ENCODE data around the gene TRIM44. TPM values are rescaled to one million over a fixed set of nuclear protein-coding genes. Genes with fewer than 3 reads are reported as not detected.

TRIM44 gene
- 10 to 100 TPM; 45.8 to 53.1 TPM for total RNA-seq

GRCh38 chr11:35662649-35663407, at the start of gene TRIM44:
TSS of gene TRIM44 (plus strand) at chr11:35662775. CDS start at chr11:35663112, 337 bp downstream.
- Mint-ChIP-seq H3K36me3 (ENCODE audit: insufficient read depth in 2 of 2) (peaks cover 24 to 28% of the 10 kb centered on the region in 2 donors), H3K9me3 (peaks cover 14 to 15% of the 10 kb centered on the region in 2 donors), H3K4me1 (ENCODE audit: low read depth) (peaks cover 46% of the 10 kb centered on the region), H3K27ac (peak within 1 kb of the TSS; percentile 93), H3K27me3 (ENCODE audit: low read depth) (no peaks in the 10 kb centered on the region), H3K4me3 (peak within 1 kb of the TSS; percentile 91 to 96)
- ATAC-seq (replicated peaks in 1 of 2) (peak; percentile 89 to 91), DNase-seq (peak; percentile 89)

DNA sequence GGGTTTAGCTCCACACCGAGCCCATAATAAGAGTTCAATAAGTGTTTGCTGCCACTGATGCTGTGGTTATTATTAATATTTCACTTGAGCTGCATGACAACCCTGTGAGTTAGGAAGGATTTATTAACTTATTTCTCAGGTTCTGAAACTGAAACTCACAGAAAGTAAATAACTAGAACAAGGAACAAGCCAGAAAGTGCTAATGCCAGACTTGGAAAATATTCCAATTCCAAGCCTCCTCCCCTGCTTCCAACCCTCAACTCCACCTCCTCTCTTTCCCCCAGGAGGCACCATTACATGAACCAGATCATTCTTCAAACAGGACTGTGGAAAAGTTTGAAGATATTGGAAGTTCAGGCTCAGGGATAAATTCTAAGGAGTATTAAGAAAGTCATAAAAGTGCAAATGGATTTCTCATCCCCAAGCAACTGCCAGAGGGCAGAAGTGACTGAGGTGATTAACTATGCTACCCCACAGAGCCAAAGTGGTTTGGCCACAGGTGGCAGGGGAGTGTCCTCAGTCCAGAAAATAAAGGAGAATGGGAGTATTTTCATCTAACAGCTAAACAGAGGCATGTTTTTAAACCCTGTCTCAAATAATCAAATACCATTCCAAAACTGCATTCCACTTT, 47.5 kb upstream of the TRIM44 start:
- H3K4me1 Mint-ChIP-seq (ENCODE audit: low read depth), result peaks cover 4% of the 10 kb centered on the region
- peaks cover 0 to 2% of the 10 kb centered on the region in 2 donors for H3K36me3 Mint-ChIP-seq (ENCODE audit: insufficient read depth in 2 of 2)
- H3K27me3 Mint-ChIP-seq (ENCODE audit: low read depth), result peaks cover 49% of the 10 kb centered on the region
- no peak overlapping the region for H3K27ac Mint-ChIP-seq
- H3K4me3 Mint-ChIP-seq, result no peak overlapping the region
- DNase-seq, result no peak
- H3K9me3 Mint-ChIP-seq, result no peaks in the 10 kb centered on the region
- ATAC-seq (replicated peaks in 1 of 2), result no peak

DNA sequence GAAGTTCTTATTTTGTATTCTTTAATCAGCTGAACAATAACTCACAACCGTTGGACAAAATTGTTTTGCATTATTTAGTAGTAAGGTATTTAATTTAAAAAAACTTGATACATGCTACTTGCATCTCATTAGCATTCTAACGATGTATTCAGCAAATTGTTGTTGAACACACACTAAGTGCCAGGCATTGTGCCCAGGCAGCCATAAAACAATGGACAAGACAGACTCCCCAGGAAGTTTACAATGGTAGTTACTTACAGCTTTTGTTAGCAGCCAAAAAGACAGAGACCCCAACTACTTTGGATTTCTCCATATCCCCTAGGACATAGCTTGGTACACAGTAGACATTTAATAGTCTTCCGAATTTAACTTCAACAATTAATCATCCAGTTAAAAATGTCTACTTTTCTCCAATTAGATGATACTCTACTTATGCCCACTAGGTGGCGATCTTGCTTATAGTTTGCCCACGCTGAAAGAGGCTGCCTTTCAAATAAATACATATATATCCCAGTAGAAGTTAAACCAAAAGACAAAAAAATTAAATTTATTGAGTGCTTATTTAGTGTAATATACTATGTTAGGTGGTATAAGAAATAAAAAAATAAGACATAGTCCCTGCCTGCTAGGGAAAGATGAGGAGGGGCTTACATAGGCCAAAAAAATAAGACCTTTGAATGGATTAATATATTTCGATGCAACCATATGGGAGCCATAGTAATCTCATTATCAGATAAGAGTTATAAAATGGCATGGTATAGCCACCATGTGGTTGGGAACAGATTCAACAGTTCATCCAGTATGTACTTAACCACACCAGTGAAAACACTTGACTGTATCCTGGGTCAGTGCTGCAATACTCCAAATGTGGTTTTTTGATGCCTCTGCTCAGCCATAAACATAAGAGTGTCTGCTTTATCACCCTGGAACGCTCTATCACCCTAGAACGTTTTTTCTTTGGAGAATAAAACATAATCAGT, 46.4 kb upstream of the TRIM44 start:
- Mint-ChIP-seq H3K4me3 (no peak overlapping the region), H3K9me3 (no peaks in the 10 kb centered on the region), H3K27me3 (ENCODE audit: low read depth) (peaks cover 49% of the 10 kb centered on the region), H3K4me1 (ENCODE audit: low read depth) (peaks cover 4% of the 10 kb centered on the region), H3K27ac (no peak overlapping the region), H3K36me3 (ENCODE audit: insufficient read depth in 2 of 2) (peaks cover 0 to 2% of the 10 kb centered on the region in 2 donors)
- DNase-seq, result peak; percentile 10 to 24
- ATAC-seq (replicated peaks in 1 of 2), result peak; percentile 9 to 32

GRCh38 chr11:35617316-35617686, 45.3 kb upstream of the TRIM44 start:
- H3K36me3 Mint-ChIP-seq (ENCODE audit: insufficient read depth in 2 of 2), result peaks cover 0 to 2% of the 10 kb centered on the region in 2 donors
- H3K27ac Mint-ChIP-seq, result no peak overlapping the region
- peak overlapping the region; percentile 79 to 86 for H3K4me3 Mint-ChIP-seq
- DNase-seq (no peak), ATAC-seq (replicated peaks in 1 of 2) (no peak)
- H3K4me1 Mint-ChIP-seq (ENCODE audit: low read depth), result peaks cover 4% of the 10 kb centered on the region
- no peaks in the 10 kb centered on the region for H3K9me3 Mint-ChIP-seq
- peaks cover 55% of the 10 kb centered on the region for H3K27me3 Mint-ChIP-seq (ENCODE audit: low read depth)

DNA sequence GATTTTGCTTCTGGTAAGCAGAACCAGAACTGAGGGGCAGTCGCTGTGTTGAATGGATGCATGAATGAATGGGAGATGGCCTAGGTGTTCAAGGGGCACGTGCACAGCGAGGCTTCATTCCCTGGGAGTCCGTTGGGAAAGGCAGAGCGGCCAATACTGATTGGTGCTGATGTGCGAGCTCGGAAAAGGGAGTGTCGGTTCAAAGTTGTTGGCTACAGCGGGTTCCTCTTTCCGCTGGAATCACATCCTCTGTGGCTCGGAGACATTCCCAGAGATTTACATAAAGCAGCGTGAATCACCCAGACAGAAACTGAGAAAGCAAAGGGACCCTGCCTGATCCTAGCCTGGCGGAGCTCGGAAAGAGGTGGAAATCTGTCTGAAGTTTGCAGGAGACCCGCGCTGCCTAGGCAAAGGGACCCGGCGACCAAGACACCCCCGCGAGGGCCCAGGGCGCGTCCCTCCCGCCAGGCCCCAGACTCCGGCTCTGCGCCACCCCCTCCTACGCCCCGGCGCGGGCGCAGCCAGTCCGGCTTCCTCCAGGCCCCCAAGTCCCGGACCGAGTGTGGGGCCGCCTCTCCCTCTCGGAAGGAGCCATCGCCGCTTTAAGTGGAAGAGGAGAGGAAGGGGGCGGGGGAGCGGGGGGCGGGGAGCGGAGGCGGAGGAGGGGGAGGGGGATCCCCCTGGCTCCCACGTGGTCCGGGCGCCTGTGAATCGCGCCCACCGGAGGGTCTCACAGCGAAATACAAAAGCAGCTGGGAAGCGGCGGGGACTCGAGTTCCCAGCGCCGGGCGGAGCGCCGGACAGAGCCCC, 44.7 kb upstream of the TRIM44 start, which contains the start of gene FJX1:
Gene FJX1 (plus strand): TSS at position 774 of the 810 bp plus-strand sequence. CDS start 177 bp downstream, outside the sequence.
- Mint-ChIP-seq H3K4me1 (ENCODE audit: low read depth) (peaks cover 4% of the 10 kb centered on the region), H3K27ac (no peak within 1 kb of the TSS), H3K36me3 (ENCODE audit: insufficient read depth in 2 of 2) (peaks cover 0 to 2% of the 10 kb centered on the region in 2 donors), H3K9me3 (no peaks in the 10 kb centered on the region), H3K4me3 (peak within 1 kb of the TSS; percentile 79 to 86), H3K27me3 (ENCODE audit: low read depth) (peaks cover 58% of the 10 kb centered on the region)
- peak; percentile 25 to 31 for ATAC-seq (replicated peaks in 1 of 2)
- DNase-seq, result peak; percentile 22 to 23

DNA sequence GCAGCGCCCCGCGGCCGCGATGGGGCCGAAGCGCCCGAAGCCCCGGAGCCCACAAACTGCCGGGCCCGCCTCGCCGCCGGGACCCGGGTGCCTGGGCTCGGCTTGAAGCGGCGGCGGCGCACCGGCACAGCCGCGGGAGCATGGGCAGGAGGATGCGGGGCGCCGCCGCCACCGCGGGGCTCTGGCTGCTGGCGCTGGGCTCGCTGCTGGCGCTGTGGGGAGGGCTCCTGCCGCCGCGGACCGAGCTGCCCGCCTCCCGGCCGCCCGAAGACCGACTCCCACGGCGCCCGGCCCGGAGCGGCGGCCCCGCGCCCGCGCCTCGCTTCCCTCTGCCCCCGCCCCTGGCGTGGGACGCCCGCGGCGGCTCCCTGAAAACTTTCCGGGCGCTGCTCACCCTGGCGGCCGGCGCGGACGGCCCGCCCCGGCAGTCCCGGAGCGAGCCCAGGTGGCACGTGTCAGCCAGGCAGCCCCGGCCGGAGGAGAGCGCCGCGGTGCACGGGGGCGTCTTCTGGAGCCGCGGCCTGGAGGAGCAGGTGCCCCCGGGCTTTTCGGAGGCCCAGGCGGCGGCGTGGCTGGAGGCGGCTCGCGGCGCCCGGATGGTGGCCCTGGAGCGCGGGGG, 44.0 kb upstream of the TRIM44 start:
- DNase-seq (peak; percentile 26 to 36), ATAC-seq (replicated peaks in 1 of 2) (peak; percentile 53 to 62)
- H3K27me3 Mint-ChIP-seq (ENCODE audit: low read depth), result peaks cover 60% of the 10 kb centered on the region
- H3K9me3 Mint-ChIP-seq, result no peaks in the 10 kb centered on the region
- H3K4me1 Mint-ChIP-seq (ENCODE audit: low read depth), result peaks cover 4% of the 10 kb centered on the region
- H3K36me3 Mint-ChIP-seq (ENCODE audit: insufficient read depth in 2 of 2), result peaks cover 0 to 2% of the 10 kb centered on the region in 2 donors
- H3K4me3 Mint-ChIP-seq, result peak overlapping the region in 1 of 2 donors; percentile 72
- no peak overlapping the region for H3K27ac Mint-ChIP-seq

DNA sequence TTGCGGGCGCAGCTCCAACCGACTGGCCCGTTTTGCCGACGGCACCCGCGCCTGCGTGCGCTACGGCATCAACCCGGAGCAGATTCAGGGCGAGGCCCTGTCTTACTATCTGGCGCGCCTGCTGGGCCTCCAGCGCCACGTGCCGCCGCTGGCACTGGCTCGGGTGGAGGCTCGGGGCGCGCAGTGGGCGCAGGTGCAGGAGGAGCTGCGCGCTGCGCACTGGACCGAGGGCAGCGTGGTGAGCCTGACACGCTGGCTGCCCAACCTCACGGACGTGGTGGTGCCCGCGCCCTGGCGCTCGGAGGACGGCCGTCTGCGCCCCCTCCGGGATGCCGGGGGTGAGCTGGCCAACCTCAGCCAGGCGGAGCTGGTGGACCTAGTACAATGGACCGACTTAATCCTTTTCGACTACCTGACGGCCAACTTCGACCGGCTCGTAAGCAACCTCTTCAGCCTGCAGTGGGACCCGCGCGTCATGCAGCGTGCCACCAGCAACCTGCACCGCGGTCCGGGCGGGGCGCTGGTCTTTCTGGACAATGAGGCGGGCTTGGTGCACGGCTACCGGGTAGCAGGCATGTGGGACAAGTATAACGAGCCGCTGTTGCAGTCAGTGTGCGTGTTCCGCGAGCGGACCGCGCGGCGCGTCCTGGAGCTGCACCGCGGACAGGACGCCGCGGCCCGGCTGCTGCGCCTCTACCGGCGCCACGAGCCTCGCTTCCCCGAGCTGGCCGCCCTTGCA, 43.3 kb upstream of the TRIM44 start:
- ATAC-seq (replicated peaks in 1 of 2), result peak; percentile 59 to 61
- Mint-ChIP-seq H3K27ac (no peak overlapping the region), H3K27me3 (ENCODE audit: low read depth) (peaks cover 66% of the 10 kb centered on the region), H3K36me3 (ENCODE audit: insufficient read depth in 2 of 2) (peaks cover 0 to 2% of the 10 kb centered on the region in 2 donors), H3K4me1 (ENCODE audit: low read depth) (peaks cover 4% of the 10 kb centered on the region), H3K4me3 (peak overlapping the region; percentile 72 to 77), H3K9me3 (no peaks in the 10 kb centered on the region)
- peak; percentile 15 to 19 for DNase-seq

DNA sequence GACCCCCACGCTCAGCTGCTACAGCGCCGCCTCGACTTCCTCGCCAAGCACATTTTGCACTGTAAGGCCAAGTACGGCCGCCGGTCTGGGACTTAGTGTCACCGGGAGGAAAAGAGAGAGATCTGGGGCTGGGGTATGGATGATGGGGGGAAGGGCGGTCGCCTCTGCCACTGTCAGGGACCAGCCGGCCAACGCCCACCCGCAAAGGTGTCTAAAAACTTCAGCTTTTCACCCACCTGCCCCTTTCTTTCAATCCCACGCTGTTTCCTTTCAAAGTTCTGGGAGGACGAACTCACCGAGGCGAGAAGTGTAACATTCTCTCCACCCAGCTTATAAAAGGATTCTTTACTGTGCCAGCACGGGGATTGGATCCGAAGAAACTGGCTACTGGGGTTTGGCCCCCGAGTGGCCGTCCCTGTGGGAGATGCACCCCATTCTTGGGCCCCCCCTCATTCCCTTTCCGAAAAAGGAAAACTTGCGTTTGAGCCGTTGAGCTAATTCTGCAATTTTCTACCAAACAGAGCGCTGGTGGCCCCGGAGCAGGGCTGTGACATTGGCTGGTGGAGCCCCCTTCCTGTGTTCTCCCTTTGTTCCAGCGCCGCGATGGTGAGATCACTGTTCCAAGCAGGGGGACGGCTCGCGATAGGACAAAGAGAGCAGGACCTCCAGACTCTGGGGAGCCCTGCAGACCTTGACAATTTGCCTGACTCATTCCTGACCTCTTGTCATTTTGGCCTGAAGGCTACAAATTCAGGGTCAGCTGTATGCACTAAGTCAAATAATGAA, 42.5 kb upstream of the TRIM44 start:
- Mint-ChIP-seq H3K36me3 (ENCODE audit: insufficient read depth in 2 of 2) (peaks cover 0 to 2% of the 10 kb centered on the region in 2 donors), H3K27ac (no peak overlapping the region), H3K27me3 (ENCODE audit: low read depth) (peaks cover 66% of the 10 kb centered on the region), H3K4me1 (ENCODE audit: low read depth) (peaks cover 4% of the 10 kb centered on the region), H3K9me3 (no peaks in the 10 kb centered on the region), H3K4me3 (peak overlapping the region; percentile 72 to 77)
- ATAC-seq (replicated peaks in 1 of 2) (no peak), DNase-seq (peak in 1 of 2 donors; percentile 3)

DNA sequence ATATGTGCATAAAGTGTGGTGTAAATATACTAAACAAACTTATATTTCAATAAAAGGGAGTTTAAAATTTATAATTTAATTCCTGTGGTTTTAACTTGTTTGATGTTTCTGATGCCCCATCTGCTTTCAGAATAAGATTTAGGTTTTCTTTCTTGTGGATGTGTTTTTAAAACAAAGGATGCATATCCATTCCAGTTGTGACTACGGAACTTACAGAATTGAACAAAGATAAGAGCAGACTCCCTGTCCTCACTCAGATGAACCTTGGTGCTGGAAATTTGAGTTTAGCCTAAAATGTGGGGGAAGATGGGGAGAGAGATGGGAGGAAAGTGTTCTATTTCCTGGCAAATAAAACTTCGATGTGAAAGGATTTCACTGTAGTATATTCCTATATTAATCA, 41.8 kb upstream of the TRIM44 start:
- Mint-ChIP-seq H3K4me1 (ENCODE audit: low read depth) (peaks cover 4% of the 10 kb centered on the region), H3K9me3 (no peaks in the 10 kb centered on the region), H3K36me3 (ENCODE audit: insufficient read depth in 2 of 2) (peaks cover 0 to 2% of the 10 kb centered on the region in 2 donors), H3K4me3 (no peak overlapping the region), H3K27me3 (ENCODE audit: low read depth) (peaks cover 60% of the 10 kb centered on the region), H3K27ac (no peak overlapping the region)
- ATAC-seq (replicated peaks in 1 of 2) (no peak), DNase-seq (no peak)

- peaks cover 0 to 2% of the 10 kb centered on the region in 2 donors for H3K36me3 Mint-ChIP-seq (ENCODE audit: insufficient read depth in 2 of 2)
- no peak overlapping the region for H3K4me3 Mint-ChIP-seq
- DNase-seq (no peak), ATAC-seq (replicated peaks in 1 of 2) (no peak)
- H3K4me1 Mint-ChIP-seq (ENCODE audit: low read depth), result peaks cover 4% of the 10 kb centered on the region
- peaks cover 53% of the 10 kb centered on the region for H3K27me3 Mint-ChIP-seq (ENCODE audit: low read depth)
- no peak overlapping the region for H3K27ac Mint-ChIP-seq
- H3K9me3 Mint-ChIP-seq, result no peaks in the 10 kb centered on the region
These were observed 41.0 kb upstream of the TRIM44 start for GRCh38 chr11:35621620-35622019.

DNA sequence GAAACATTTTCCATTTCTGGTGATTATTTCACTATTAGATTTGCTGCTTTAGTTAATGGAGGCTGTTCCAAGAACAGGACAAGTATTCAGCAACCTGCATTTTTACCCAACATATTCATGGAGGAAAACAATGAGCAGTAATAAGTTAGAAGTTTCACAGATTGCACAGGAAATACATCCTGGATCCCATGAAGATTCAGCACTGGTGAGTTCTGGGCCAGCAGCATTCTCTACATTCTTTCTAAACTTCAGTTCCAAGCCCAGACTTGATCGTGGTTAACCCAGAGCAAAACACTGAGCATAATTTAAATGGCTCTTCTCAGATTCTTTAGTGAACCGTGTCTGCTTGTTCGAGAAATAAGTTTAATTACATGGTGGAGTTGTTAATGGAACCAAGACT, 40.5 kb upstream of the TRIM44 start:
- Mint-ChIP-seq H3K36me3 (ENCODE audit: insufficient read depth in 2 of 2) (peaks cover 0 to 2% of the 10 kb centered on the region in 2 donors), H3K27me3 (ENCODE audit: low read depth) (peaks cover 48% of the 10 kb centered on the region), H3K27ac (no peak overlapping the region), H3K4me3 (no peak overlapping the region), H3K4me1 (ENCODE audit: low read depth) (peaks cover 4% of the 10 kb centered on the region), H3K9me3 (no peaks in the 10 kb centered on the region)
- DNase-seq, result no peak
- ATAC-seq (replicated peaks in 1 of 2), result no peak

Data from activated T-cell treated with anti-CD3 and anti-CD28 coated beads, Interleukin-2, amount 50 U/mL, for 72 hours (primary cell).